DND-41 (cell line): Measurements from ENCODE around the gene AFF1.
"Not testable (repeated sequence)": the region's sequence is repeated elsewhere in the genome, so short reads cannot be mapped to it uniquely, and the experiment has no call there.

Source experiments
- EZH2 ChIP-seq: IDR thresholded peaks from 3 replicates; pipeline ENCODE4 v1.6.1; 2012; ENCODE audit warnings: borderline replicate concordance, low read depth, mild to moderate bottlenecking, moderate library complexity, low read length, inconsistent platforms; ENCODE audit not compliant: severe bottlenecking
- TF ChIP-seq, protein P1 (sequence below): IDR thresholded peaks from 2 replicates; pipeline ENCODE4 v1.5.1; 2012; ENCODE audit warnings: borderline replicate concordance, low read length, moderate library complexity, mild to moderate bottlenecking; ENCODE audit not compliant: poor library complexity, severe bottlenecking; ENCODE audit errors: extremely low read depth

- TF ChIP-seq, protein P1, sequence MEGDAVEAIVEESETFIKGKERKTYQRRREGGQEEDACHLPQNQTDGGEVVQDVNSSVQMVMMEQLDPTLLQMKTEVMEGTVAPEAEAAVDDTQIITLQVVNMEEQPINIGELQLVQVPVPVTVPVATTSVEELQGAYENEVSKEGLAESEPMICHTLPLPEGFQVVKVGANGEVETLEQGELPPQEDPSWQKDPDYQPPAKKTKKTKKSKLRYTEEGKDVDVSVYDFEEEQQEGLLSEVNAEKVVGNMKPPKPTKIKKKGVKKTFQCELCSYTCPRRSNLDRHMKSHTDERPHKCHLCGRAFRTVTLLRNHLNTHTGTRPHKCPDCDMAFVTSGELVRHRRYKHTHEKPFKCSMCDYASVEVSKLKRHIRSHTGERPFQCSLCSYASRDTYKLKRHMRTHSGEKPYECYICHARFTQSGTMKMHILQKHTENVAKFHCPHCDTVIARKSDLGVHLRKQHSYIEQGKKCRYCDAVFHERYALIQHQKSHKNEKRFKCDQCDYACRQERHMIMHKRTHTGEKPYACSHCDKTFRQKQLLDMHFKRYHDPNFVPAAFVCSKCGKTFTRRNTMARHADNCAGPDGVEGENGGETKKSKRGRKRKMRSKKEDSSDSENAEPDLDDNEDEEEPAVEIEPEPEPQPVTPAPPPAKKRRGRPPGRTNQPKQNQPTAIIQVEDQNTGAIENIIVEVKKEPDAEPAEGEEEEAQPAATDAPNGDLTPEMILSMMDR: not testable (repeated sequence)
- not testable (repeated sequence) for TF ChIP-seq EZH2
Observed at GRCh38 chr4:87145934-87146333, 211.1 kb downstream of the AFF1 start.
